PC-9 (cell line): ENCODE measurements around the gene TMEM135. TPM values are rescaled to one million over a fixed set of nuclear protein-coding genes. Genes with fewer than 3 reads are reported as not detected.

Experiments used
- BruUV-seq: library from RNA; stranded (reverse); fragments of 400-500 nt; replicated peaks from 2 replicates; lab custom pipeline; 2021; lab: Mats Ljungman, UMichigan
- CTCF ChIA-PET: fragments of 300-600 bp; sonication (Branson Sonifier 250); formaldehyde crosslinking; loops from one replicate; lab custom pipeline; 2022; ENCODE audit warnings: antibody characterized with exemption; lab: Charles Lee
- POLR2A ChIA-PET: fragments of 300-600 bp; sonication (Branson Sonifier 250); formaldehyde crosslinking; loops from one replicate; lab custom pipeline; 2022; ENCODE audit warnings: antibody characterized with exemption; ENCODE audit not compliant: unreplicated experiment; lab: Charles Lee
- DNase-seq, 2 experiments: peaks; one replicate each; pipeline versions ENCODE4 v3.0.0 to v3.0.0-alpha.2; 2015 to 2022; ENCODE audit warnings: mixed read lengths in 1 of 2
- H2AFZ ChIP-seq: fragments of 200-600 bp; sonication (generic); 2 replicates; pipeline ENCODE4 v1.8.1; 2017; ENCODE audit warnings: antibody characterized with exemption
- H3F3A ChIP-seq: fragments of 200-600 bp; sonication (generic); 2 replicates; pipeline ENCODE4 v1.8.1; 2017; ENCODE audit warnings: antibody characterized with exemption, mild to moderate bottlenecking, low read depth; ENCODE audit not compliant: insufficient read depth
- H3K27ac ChIP-seq: fragments of 200-600 bp; sonication (generic); 2 replicates; pipeline ENCODE4 v1.6.1; 2016; ENCODE audit warnings: mixed run types
- H3K27me3 ChIP-seq: fragments of 200-600 bp; sonication (generic); 2 replicates; pipeline ENCODE4 v1.6.1; 2016; ENCODE audit warnings: low read depth, mixed run types; ENCODE audit not compliant: insufficient read depth
- H3K36me3 ChIP-seq: fragments of 200-600 bp; sonication (generic); 2 replicates; pipeline ENCODE4 v1.6.1; 2016; ENCODE audit warnings: low read depth, mixed run types
- H3K4me1 ChIP-seq: fragments of 200-600 bp; sonication (generic); replicated peaks from 2 replicates; pipeline ENCODE4 v1.6.1; 2016; ENCODE audit warnings: mixed run types; ENCODE audit not compliant: insufficient read depth
- H3K4me2 ChIP-seq: fragments of 200-600 bp; sonication (generic); 2 replicates; pipeline ENCODE4 v1.6.1; 2017; ENCODE audit warnings: mixed run types
- H3K4me3 ChIP-seq: fragments of 200-600 bp; sonication (generic); 2 replicates; pipeline ENCODE4 v1.6.1; 2016; ENCODE audit warnings: mixed run types
- H3K79me2 ChIP-seq: fragments of 200-600 bp; sonication (generic); 2 replicates; pipeline ENCODE4 v1.6.1; 2017; ENCODE audit warnings: low read depth, mixed run types
- H3K9me2 ChIP-seq: fragments of 200-600 bp; sonication (generic); 2 replicates; pipeline ENCODE4 v1.8.1; 2017; ENCODE audit warnings: mild to moderate bottlenecking; ENCODE audit not compliant: insufficient read depth
- H3K9me3 ChIP-seq: fragments of 200-600 bp; sonication (generic); 2 replicates; pipeline ENCODE4 v1.8.1; 2016; ENCODE audit warnings: low read depth; ENCODE audit not compliant: insufficient read depth
- H4K20me1 ChIP-seq: fragments of 200-600 bp; sonication (generic); 2 replicates; pipeline ENCODE4 v1.8.1; 2017; ENCODE audit not compliant: insufficient read depth
- EZH2 ChIP-seq: fragments of 200-600 bp; sonication (generic); IDR thresholded peaks from 2 replicates; pipeline ENCODE4 v1.8.0; 2017; ENCODE audit warnings: antibody characterized with exemption, low read depth
- intact Hi-C: fragments of 100-400 bp; cut with micrococcal nuclease; formaldehyde crosslinking; loops from one replicate; pipeline ENCODE4 v1.10.0; 2022; ENCODE audit not compliant: unreplicated experiment
- total RNA-seq: library from RNA; stranded (reverse); gene quantifications from 2 replicates; pipeline ENCODE4 v1.2.3, GENCODE V29; 2021
- TF ChIP-seq, protein P1 (sequence below): fragments of 200-600 bp; sonication (generic); conservative IDR thresholded peaks from 2 replicates; pipeline ENCODE4 v1.6.1; 2017; ENCODE audit warnings: mixed run types, antibody characterized with exemption, mild to moderate bottlenecking, moderate library complexity

The TMEM135 gene
- total RNA-seq, 1 experiment from 2014 or later = 42.0 TPM

DNA sequence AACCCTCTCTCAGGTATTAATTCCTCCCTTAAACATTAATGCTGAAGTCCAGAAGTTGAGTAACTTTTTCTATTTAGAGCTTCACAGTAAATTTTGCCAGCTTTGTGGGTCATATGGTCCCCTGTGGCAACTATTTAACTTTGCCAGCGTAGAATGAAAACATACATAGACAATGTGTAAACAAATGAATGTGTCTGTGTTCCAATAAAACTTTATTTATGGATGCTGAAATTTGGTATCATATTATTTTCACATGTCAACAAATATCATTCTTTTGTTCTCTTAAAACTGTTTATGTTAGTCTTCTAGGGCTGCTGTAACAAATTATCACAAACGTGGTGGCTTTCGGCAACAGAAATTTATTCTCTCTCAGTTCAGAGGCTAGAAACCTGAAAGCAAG, 85.1 kb downstream of the TMEM135 start:
- no peaks in the 10 kb centered on the region; the same call in 1 of the 2 replicates for H3K4me1 ChIP-seq
- no peak for DNase-seq
- no TSS peak for BruUV-seq
- H3K27me3 ChIP-seq = no peaks in the 10 kb centered on the region
- intact Hi-C loops = no loop called here
- 0 out of 2 replicates have a peak, but pooled peaks cover 6% of the 10 kb centered on the region for H4K20me1 ChIP-seq
- no peak overlapping the region for H3K4me3 ChIP-seq
- no peaks in the 10 kb centered on the region for H3K36me3 ChIP-seq
- H3K27ac ChIP-seq = no peak overlapping the region
- no peak for TF ChIP-seq EZH2
- TF ChIP-seq, protein P1, sequence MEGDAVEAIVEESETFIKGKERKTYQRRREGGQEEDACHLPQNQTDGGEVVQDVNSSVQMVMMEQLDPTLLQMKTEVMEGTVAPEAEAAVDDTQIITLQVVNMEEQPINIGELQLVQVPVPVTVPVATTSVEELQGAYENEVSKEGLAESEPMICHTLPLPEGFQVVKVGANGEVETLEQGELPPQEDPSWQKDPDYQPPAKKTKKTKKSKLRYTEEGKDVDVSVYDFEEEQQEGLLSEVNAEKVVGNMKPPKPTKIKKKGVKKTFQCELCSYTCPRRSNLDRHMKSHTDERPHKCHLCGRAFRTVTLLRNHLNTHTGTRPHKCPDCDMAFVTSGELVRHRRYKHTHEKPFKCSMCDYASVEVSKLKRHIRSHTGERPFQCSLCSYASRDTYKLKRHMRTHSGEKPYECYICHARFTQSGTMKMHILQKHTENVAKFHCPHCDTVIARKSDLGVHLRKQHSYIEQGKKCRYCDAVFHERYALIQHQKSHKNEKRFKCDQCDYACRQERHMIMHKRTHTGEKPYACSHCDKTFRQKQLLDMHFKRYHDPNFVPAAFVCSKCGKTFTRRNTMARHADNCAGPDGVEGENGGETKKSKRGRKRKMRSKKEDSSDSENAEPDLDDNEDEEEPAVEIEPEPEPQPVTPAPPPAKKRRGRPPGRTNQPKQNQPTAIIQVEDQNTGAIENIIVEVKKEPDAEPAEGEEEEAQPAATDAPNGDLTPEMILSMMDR = no peak
- H3K4me2 ChIP-seq = no peak overlapping the region
- H3K9me2 ChIP-seq = no peaks in the 10 kb centered on the region
- ChIA-PET POLR2A (no interaction called here), CTCF (no interaction called here)
- peaks cover 19% of the 10 kb centered on the region; the same call in 1 of the 2 replicates for H3K79me2 ChIP-seq
- H3K9me3 ChIP-seq = no peaks in the 10 kb centered on the region
- H2AFZ ChIP-seq = no peak overlapping the region
- peaks cover 9% of the 10 kb centered on the region; the same call in 1 of the 2 replicates for H3F3A ChIP-seq

DNA sequence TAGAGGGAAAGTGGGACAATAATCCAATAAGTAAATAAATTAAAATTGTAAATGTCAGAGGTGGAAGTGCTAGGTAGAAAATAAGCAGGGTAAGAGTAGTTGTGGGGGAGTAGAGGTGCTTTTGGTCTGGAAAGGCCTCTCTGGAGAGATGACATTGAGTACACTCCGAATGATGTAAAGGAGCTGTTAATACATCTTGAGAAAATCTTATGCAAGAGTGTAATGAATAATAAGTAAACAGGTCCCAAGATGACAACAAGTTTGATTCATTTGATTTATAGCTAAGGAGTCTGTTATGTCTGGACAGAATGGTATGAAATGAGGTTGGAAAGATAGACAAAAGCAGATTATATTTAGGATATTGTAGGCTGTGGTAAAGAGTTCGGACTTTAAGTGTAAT, 87.5 kb downstream of the TMEM135 start:
- Histone ChIP-seq H3K4me2 (no peak overlapping the region), H3K36me3 (no peaks in the 10 kb centered on the region), H3K9me3 (no peaks in the 10 kb centered on the region), H3K27ac (no peak overlapping the region), H3K9me2 (no peaks in the 10 kb centered on the region), H3F3A (peaks cover 9% of the 10 kb centered on the region; the same call in 1 of the 2 replicates), H3K79me2 (peaks cover 18% of the 10 kb centered on the region; the same call in 1 of the 2 replicates), H3K4me1 (no peaks in the 10 kb centered on the region; the same call in 1 of the 2 replicates), H3K27me3 (no peaks in the 10 kb centered on the region), H4K20me1 (0 out of 2 replicates have a peak, but pooled peaks cover 6% of the 10 kb centered on the region), H2AFZ (no peak overlapping the region), H3K4me3 (no peak overlapping the region)
- ChIA-PET POLR2A (no interaction called here), CTCF (no interaction called here)
- TF ChIP-seq, protein P1 = no peak
- no peak for TF ChIP-seq EZH2
- DNase-seq = peak in 1 of 2 experiments; percentile 40
- intact Hi-C loops = no loop called here
- BruUV-seq = no TSS peak

GRCh38 chr11:87127101-87127500, 89.4 kb downstream of the TMEM135 start:
- BruUV-seq = no TSS peak
- POLR2A ChIA-PET = interaction anchor here (0.9 kb wide), 1 partner anchor 1042 kb away, joined by 3 read pairs; no protein-coding TSS in a partner anchor
- CTCF ChIA-PET = interaction anchor here (0.6 kb wide), 1 partner anchor 98 kb away, joined by 17 read pairs; no protein-coding TSS in a partner anchor

More at GRCh38 chr11:87127101-87127500, 89.4 kb downstream of the TMEM135 start:
- Histone ChIP-seq H3K9me3 (no peaks in the 10 kb centered on the region), H3K79me2 (peaks cover 18% of the 10 kb centered on the region; the same call in 1 of the 2 replicates), H4K20me1 (peaks cover 6% of the 10 kb centered on the region; the same call in 1 of the 2 replicates), H3F3A (peaks cover 9% of the 10 kb centered on the region; the same call in 1 of the 2 replicates), H3K27ac (no peak overlapping the region), H3K9me2 (no peaks in the 10 kb centered on the region), H3K4me1 (no peaks in the 10 kb centered on the region), H3K4me3 (no peak overlapping the region), H3K36me3 (no peaks in the 10 kb centered on the region), H3K27me3 (no peaks in the 10 kb centered on the region), H2AFZ (no peak overlapping the region), H3K4me2 (no peak overlapping the region)
- TF ChIP-seq, protein P1 = no peak
- TF ChIP-seq EZH2 = no peak
- no peak for DNase-seq
- intact Hi-C loops = no loop called here
